Parathyroid adenoma (tissue), 2 donors: ENCODE data around the gene OR2V2.

Source experiments
- H2AFZ ChIP-seq: fragments of 300-600 bp; sonication (generic); one replicate; pipeline ENCODE4 v1.7.0; 2017; ENCODE audit warnings: antibody characterized with exemption, mild to moderate bottlenecking
- H3K27ac ChIP-seq: fragments of 300-600 bp; sonication (generic); one replicate; pipeline ENCODE4 v1.7.0; 2017
- H3K27me3 ChIP-seq: fragments of 300-600 bp; sonication (generic); one replicate; pipeline ENCODE4 v1.7.0; 2017; ENCODE audit warnings: low read length; ENCODE audit not compliant: control insufficient read depth, insufficient read depth
- H3K36me3 ChIP-seq: fragments of 300-600 bp; sonication (generic); one replicate; pipeline ENCODE4 v1.7.0; 2017; ENCODE audit warnings: low read length; ENCODE audit not compliant: control insufficient read depth, insufficient read depth
- H3K4me1 ChIP-seq: fragments of 300-600 bp; sonication (generic); one replicate; pipeline ENCODE4 v1.7.0; 2017; ENCODE audit warnings: control low read depth
- H3K4me2 ChIP-seq: fragments of 300-600 bp; sonication (generic); one replicate; pipeline ENCODE4 v1.7.0; 2017; ENCODE audit warnings: low read length
- H3K4me3 ChIP-seq: fragments of 300-600 bp; sonication (generic); one replicate; pipeline ENCODE4 v1.7.0; 2017; ENCODE audit warnings: low read depth, low read length
- H3K79me2 ChIP-seq: fragments of 300-600 bp; sonication (generic); one replicate; pipeline ENCODE4 v1.7.0; 2017; ENCODE audit warnings: control low read depth
- H3K9ac ChIP-seq: fragments of 300-600 bp; sonication (generic); one replicate; pipeline ENCODE4 v1.7.0; 2017; ENCODE audit warnings: mild to moderate bottlenecking
- H3K9me3 ChIP-seq: fragments of 300-600 bp; sonication (generic); one replicate; pipeline ENCODE4 v1.7.0; 2017; ENCODE audit warnings: low read length; ENCODE audit not compliant: control insufficient read depth
- TF ChIP-seq, protein P1 (sequence below): fragments of 300-600 bp; sonication (generic); IDR thresholded peaks from one replicate; pipeline ENCODE4 v1.7.0; 2017; ENCODE audit warnings: antibody characterized with exemption, mild to moderate bottlenecking
- donor health status: primary hyperparathyroidism.

OR2V2 gene

GRCh38 chr5:181121675-181122561 is 25.5 kb upstream of the OR2V2 start:
- no peaks in the 10 kb centered on the region for H3K9me3 ChIP-seq
- H3K4me1 ChIP-seq: no peaks in the 10 kb centered on the region
- H3K4me2 ChIP-seq: no peak overlapping the region
- no peak overlapping the region for H3K4me3 ChIP-seq
- no peaks in the 10 kb centered on the region for H3K27me3 ChIP-seq
- no peaks in the 10 kb centered on the region for H3K79me2 ChIP-seq
- no peaks in the 10 kb centered on the region for H3K36me3 ChIP-seq
- H3K9ac ChIP-seq: no peak overlapping the region
- no peak overlapping the region for H2AFZ ChIP-seq
- H3K27ac ChIP-seq: no peak overlapping the region
- TF ChIP-seq, protein P1, sequence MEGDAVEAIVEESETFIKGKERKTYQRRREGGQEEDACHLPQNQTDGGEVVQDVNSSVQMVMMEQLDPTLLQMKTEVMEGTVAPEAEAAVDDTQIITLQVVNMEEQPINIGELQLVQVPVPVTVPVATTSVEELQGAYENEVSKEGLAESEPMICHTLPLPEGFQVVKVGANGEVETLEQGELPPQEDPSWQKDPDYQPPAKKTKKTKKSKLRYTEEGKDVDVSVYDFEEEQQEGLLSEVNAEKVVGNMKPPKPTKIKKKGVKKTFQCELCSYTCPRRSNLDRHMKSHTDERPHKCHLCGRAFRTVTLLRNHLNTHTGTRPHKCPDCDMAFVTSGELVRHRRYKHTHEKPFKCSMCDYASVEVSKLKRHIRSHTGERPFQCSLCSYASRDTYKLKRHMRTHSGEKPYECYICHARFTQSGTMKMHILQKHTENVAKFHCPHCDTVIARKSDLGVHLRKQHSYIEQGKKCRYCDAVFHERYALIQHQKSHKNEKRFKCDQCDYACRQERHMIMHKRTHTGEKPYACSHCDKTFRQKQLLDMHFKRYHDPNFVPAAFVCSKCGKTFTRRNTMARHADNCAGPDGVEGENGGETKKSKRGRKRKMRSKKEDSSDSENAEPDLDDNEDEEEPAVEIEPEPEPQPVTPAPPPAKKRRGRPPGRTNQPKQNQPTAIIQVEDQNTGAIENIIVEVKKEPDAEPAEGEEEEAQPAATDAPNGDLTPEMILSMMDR: no peak

GRCh38 chr5:181124526-181124925 is 22.9 kb upstream of the OR2V2 start:
- Histone ChIP-seq H3K79me2 (no peaks in the 10 kb centered on the region), H3K4me1 (no peaks in the 10 kb centered on the region), H3K4me3 (no peak overlapping the region), H3K27ac (no peak overlapping the region), H2AFZ (no peak overlapping the region), H3K4me2 (no peak overlapping the region), H3K9me3 (no peaks in the 10 kb centered on the region), H3K27me3 (no peaks in the 10 kb centered on the region), H3K9ac (no peak overlapping the region), H3K36me3 (no peaks in the 10 kb centered on the region)
- TF ChIP-seq, protein P1: no peak

- Histone ChIP-seq H3K27me3 (no peaks in the 10 kb centered on the region), H3K4me3 (no peak overlapping the region), H3K9ac (no peak overlapping the region), H3K9me3 (no peaks in the 10 kb centered on the region), H3K4me1 (no peaks in the 10 kb centered on the region), H3K79me2 (no peaks in the 10 kb centered on the region), H2AFZ (no peak overlapping the region), H3K36me3 (no peaks in the 10 kb centered on the region), H3K4me2 (no peak overlapping the region), H3K27ac (no peak overlapping the region)
- TF ChIP-seq, protein P1: no peak
These were observed 20.5 kb upstream of the OR2V2 start for GRCh38 chr5:181126841-181127240.

DNA sequence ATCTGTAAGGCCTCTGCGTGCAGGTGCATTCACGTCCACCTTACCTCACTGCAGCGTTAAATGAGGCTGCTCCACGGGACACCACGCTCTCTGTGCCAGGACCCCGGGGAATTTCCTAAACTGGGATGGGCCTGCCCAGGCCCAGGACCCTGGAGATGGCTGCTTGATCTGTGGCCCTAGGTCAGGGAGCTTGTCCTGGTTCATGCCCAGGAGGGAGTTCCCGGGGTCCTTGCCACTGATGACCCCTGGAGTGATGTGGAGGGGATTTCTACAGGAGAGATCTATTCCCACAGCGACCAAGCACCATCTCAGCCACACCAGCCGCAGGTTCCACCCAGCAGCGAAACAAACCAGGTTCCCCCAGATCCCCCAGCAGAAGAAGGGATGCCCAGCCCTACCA is 19.9 kb upstream of the OR2V2 start:
- H3K4me2 ChIP-seq: no peak overlapping the region
- TF ChIP-seq, protein P1: no peak
- H3K27ac ChIP-seq: no peak overlapping the region
- no peaks in the 10 kb centered on the region for H3K36me3 ChIP-seq
- H3K79me2 ChIP-seq: no peaks in the 10 kb centered on the region
- no peak overlapping the region for H3K9ac ChIP-seq
- H3K9me3 ChIP-seq: no peaks in the 10 kb centered on the region
- H3K4me1 ChIP-seq: no peaks in the 10 kb centered on the region
- H3K4me3 ChIP-seq: no peak overlapping the region
- H2AFZ ChIP-seq: no peak overlapping the region
- no peaks in the 10 kb centered on the region for H3K27me3 ChIP-seq
